ENCODE data around the gene PARP6. TPM values are rescaled to one million over a fixed set of nuclear protein-coding genes. Genes with fewer than 3 reads are reported as not detected.

The PARP6 gene
- total RNA-seq, 3 donors from 2014 or later, result 32.9 to 89.3 (median 61.4) TPM

GRCh38 chr15:72216079-72216478, 56.3 kb downstream of the PARP6 start:
- H3K36me3 ChIP-seq (ENCODE audit: low read depth), result peaks cover 29% of the 10 kb centered on the region
- no peaks in the 10 kb centered on the region for H3K4me1 ChIP-seq (ENCODE audit: low read depth)
- H3K4me3 ChIP-seq, result no peak overlapping the region
- H3K9me3 ChIP-seq, result no peaks in the 10 kb centered on the region
- intact Hi-C loops (cut with DNase I, micrococcal nuclease), result no loop called here
- DNase-seq (no peak), ATAC-seq (no peak)
- TF ChIP-seq CTCF (IDR thresholded peaks at IDR 0.05), result no peak

GRCh38 chr15:72207558-72208085, 64.7 kb downstream of the PARP6 start:
- H3K36me3 ChIP-seq (ENCODE audit: low read depth), result peaks cover 47% of the 10 kb centered on the region
- ATAC-seq, result no peak
- H3K9me3 ChIP-seq, result no peaks in the 10 kb centered on the region
- TF ChIP-seq CTCF (IDR thresholded peaks at IDR 0.05), result no peak
- intact Hi-C loops (cut with DNase I, micrococcal nuclease), result no loop called here
- H3K4me1 ChIP-seq (ENCODE audit: low read depth), result no peaks in the 10 kb centered on the region
- no peak for DNase-seq
- no peak overlapping the region for H3K4me3 ChIP-seq

DNA sequence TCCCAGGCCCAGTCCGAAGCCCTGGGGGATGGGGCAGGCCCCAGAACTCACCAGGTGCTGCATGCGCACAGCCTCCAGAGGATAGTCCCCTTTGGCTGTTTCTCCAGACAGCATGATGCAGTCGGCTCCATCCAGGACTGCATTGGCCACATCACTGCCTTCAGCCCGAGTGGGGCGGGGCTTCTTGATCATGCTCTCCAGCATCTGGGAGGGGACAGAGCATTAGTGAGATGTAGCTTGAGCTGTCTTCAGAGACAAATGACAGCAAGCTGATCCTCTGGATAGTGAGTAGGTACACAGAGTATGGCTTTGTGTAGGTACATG, 65.7 kb downstream of the PARP6 start:
- Histone ChIP-seq H3K4me3 (no peak overlapping the region), H3K9me3 (no peaks in the 10 kb centered on the region), H3K36me3 (ENCODE audit: low read depth) (peaks cover 52% of the 10 kb centered on the region), H3K4me1 (ENCODE audit: low read depth) (no peaks in the 10 kb centered on the region)
- intact Hi-C loops (cut with DNase I, micrococcal nuclease), result no loop called here
- DNase-seq, result no peak
- no peak for TF ChIP-seq CTCF (IDR thresholded peaks at IDR 0.05)
- no peak for ATAC-seq

- ATAC-seq (no peak), DNase-seq (no peak)
- no peak for TF ChIP-seq CTCF (IDR thresholded peaks at IDR 0.05)
- no peaks in the 10 kb centered on the region for H3K4me1 ChIP-seq (ENCODE audit: low read depth)
- H3K36me3 ChIP-seq (ENCODE audit: low read depth), result peaks cover 56% of the 10 kb centered on the region
- intact Hi-C loops (cut with DNase I, micrococcal nuclease), result no loop called here
- H3K4me3 ChIP-seq, result no peak overlapping the region
- no peaks in the 10 kb centered on the region for H3K9me3 ChIP-seq
These were observed 66.3 kb downstream of the PARP6 start for GRCh38 chr15:72205896-72206676.

DNA sequence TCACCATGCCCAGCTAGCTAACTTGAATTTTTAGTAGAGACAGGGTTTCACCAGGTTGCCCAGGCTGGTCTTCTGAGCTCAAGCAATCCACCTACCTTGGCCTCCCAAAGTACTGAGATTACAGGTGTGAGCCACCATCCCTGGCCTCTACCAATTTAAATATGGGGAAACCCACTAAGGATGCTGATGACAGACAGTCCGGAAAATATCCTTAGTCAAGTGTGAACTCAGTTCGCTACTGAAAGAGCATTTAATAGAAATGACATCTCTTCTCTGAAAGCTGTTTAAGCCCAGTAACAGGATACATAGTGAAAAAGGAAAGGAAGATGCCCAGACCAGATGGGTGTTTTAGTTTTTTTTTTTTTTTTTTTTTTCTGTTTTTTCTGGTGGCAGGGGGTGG, 67.1 kb downstream of the PARP6 start:
- TF ChIP-seq CTCF (IDR thresholded peaks at IDR 0.05), result no peak
- H3K4me3 ChIP-seq, result no peak overlapping the region
- ATAC-seq (no peak), DNase-seq (no peak)
- no peaks in the 10 kb centered on the region for H3K9me3 ChIP-seq
- peaks cover 55% of the 10 kb centered on the region for H3K36me3 ChIP-seq (ENCODE audit: low read depth)
- intact Hi-C loops (cut with DNase I, micrococcal nuclease), result no loop called here
- H3K4me1 ChIP-seq (ENCODE audit: low read depth), result peaks cover under 1% of the 10 kb centered on the region
